GM19351 (cell line): ENCODE data around the gene SPACA9.

Experiments used
- ATAC-seq: cut with Tn5 transposase; IDR thresholded peaks from one replicate; pipeline ENCODE4 v1.9.1; 2021; ENCODE audit warnings: mild to moderate bottlenecking, moderate library complexity; ENCODE audit not compliant: unreplicated experiment

Gene SPACA9

DNA sequence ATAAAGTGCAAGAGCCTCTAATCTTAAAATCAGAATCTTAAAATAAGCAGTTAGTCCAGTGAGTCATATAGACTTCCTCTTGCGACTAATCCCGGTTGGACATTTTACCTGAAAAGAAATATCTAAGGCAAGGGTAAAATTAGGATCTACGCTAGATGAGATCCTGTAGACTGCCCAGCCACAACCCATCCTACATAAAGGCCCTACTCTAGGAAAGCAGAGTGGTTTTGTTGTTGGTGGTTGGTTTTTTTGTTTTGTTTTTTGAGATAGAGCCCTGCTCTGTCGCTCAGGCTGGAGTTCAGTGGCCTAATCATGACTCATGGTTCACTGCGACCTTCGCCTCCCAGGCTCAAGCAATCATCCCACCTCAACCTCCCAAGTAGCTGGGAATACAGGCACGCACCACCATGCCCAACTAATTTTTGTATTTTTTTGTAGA is 58.8 kb downstream of the SPACA9 start:
- ATAC-seq: no peak

DNA sequence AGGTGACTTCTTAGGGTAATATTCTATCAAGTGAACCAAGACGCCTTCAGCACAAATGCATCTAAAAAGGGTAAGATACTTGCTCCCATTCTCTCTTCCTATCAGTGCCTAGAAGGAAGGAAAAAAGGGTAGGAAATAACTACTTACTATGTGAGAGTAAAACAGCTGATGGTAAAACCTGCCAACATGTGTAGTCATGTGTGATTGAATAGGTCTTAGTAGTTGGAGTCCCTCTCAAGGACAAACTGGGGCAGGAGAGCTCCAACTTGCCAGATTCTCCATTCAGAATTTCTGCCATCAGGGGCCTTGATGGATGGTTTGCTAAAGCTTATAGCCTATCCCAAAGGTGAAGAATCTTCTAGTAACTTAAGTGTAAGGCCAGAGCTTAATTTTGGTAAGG is 60.5 kb downstream of the SPACA9 start:
- ATAC-seq: no peak
